NT2/D1 (cell line): ENCODE results near the gene HRH3.

Experiments
- DNase-seq: peaks from one replicate; pipeline ENCODE4 v3.0.0-alpha.2; 2011; ENCODE audit warnings: low read depth, low spot score
- H3K27me3 ChIP-seq: 2 replicates; pipeline ENCODE4 v1.6.0; 2011; ENCODE audit warnings: mild to moderate bottlenecking; ENCODE audit not compliant: insufficient read length, insufficient read depth
- H3K36me3 ChIP-seq: 2 replicates; pipeline ENCODE4 v1.6.1; 2011; ENCODE audit warnings: mild to moderate bottlenecking, low read length, mixed read lengths; ENCODE audit not compliant: insufficient read depth, insufficient read length
- H3K4me1 ChIP-seq: 2 replicates; pipeline ENCODE4 v1.5.1; 2011; ENCODE audit not compliant: insufficient read depth, insufficient read length
- H3K4me3 ChIP-seq: 2 replicates; pipeline ENCODE4 v1.5.1; 2011; ENCODE audit warnings: low read depth; ENCODE audit not compliant: insufficient read length
- H3K9ac ChIP-seq: 2 replicates; pipeline ENCODE4 v1.6.0; 2011; ENCODE audit warnings: low read depth; ENCODE audit not compliant: insufficient read length
- H3K9me3 ChIP-seq: 2 replicates; pipeline ENCODE4 v1.5.1; 2011; ENCODE audit warnings: mild to moderate bottlenecking, low read length; ENCODE audit not compliant: insufficient read depth
- SUZ12 ChIP-seq: IDR thresholded peaks from 2 replicates; pipeline ENCODE4 v1.6.1; 2011; ENCODE audit not compliant: insufficient read length, insufficient read depth; ENCODE audit errors: extremely low read depth
- YY1 ChIP-seq: IDR thresholded peaks from 2 replicates; pipeline ENCODE4 v1.6.1; 2011; ENCODE audit not compliant: insufficient read length, insufficient read depth
- ZNF274 ChIP-seq: IDR thresholded peaks from 2 replicates; pipeline ENCODE4 v1.6.1; 2011; ENCODE audit warnings: mild to moderate bottlenecking, low read depth, low read length

The HRH3 gene

DNA sequence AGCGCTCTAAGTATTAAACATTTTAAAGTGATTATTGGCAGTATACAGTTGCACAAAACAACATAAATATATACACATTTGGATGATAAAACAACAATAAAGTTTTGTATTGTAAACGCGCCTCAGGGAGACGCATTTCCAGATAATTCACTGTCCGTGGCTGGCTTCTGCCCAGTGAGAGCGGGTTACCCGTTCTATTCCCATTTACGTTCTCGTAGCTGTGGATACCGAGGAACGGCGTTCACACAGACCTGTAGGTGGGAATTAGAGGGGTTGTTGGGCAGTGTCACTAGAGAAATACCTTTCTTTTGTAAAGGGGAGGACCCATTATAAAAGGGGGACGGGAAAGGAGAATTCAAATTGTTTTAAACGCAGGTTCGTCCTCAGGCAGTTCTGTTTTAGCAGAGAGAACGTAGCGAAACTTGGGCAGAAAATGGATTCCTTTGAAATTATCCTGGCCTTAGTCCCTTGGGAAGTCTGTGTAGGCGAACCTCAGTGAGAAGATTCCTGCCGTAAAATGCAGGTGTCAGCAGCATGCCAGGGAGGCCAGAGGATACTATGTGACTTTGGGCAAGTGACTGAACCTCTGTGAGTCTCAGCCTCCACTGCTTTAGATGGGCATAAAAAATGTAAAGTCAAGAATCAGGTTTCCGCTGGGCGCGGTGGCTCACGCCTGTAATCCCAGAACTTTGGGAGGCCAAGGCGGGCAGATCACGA, 36.5 kb downstream of the HRH3 start:
- DNase-seq = no peak
- no peaks in the 10 kb centered on the region for H3K4me1 ChIP-seq
- peak overlapping the region; percentile 100 for H3K9ac ChIP-seq
- H3K4me3 ChIP-seq = peak overlapping the region; percentile 97
- no peak for TF ChIP-seq YY1
- no peak for TF ChIP-seq ZNF274
- no peak for TF ChIP-seq SUZ12
- H3K9me3 ChIP-seq = no peaks in the 10 kb centered on the region
- peaks cover 26% of the 10 kb centered on the region for H3K36me3 ChIP-seq
- no peaks in the 10 kb centered on the region for H3K27me3 ChIP-seq

DNA sequence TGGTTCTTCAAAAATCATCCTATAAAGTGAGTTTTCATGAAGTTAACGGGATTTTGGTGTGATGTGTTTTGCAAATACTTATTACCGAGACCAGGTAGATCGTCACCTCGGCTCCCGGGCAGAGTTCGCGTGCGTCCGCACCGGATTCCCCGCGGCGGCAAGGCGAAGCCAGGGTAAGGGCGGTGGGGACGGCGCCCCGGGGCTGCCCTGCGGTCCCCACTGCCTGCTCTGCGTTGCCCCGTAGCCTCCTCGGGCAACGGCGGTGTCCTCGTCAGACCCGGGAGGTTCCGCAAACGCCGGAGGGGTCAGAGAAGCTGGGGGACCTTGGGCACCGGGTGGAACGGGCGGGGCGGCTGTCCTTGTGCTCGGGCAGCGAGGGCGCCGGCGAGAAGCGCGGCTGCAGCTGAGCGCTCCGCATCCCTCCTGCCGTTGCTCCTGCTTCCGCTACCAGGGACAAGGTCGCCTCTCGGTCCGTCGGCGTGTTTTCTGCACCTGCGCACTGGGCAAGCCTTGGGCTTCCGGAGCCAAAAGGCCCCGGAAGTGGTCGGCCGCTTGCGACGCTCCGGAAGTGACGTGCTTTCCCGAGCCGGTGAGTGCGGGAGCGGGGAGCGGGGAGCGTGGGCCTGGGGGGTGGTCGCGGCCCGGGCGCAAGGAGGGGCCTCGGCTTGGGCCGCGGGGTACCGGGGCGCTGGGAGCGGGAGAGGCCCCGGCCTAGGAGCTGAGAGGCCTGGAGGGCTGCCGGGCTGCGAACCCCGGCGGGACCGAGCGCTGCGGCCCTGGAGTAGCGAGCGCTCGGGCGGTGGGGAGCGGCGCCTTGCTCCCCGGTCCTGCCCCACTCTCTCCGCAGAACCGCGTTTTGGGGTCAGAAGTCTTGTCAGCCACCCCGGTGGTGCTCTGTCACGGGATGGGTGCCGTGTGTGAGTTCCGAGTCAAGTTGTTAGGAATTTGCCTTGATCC, 37.3 kb downstream of the HRH3 start, which contains the start of gene MTG2:
TSS of gene MTG2 (plus strand) at position 560 of the 957 bp plus-strand sequence. CDS start 10,393 bp downstream, outside the sequence.
- Histone ChIP-seq H3K4me1 (no peaks in the 10 kb centered on the region), H3K9ac (peak within 1 kb of the TSS; percentile 100), H3K4me3 (peak within 1 kb of the TSS; percentile 97), H3K9me3 (no peaks in the 10 kb centered on the region), H3K27me3 (no peaks in the 10 kb centered on the region), H3K36me3 (peaks cover 30% of the 10 kb centered on the region)
- TF ChIP-seq SUZ12 (no peak), YY1 (no peak), ZNF274 (no peak)
- peak; percentile 95 for DNase-seq

DNA sequence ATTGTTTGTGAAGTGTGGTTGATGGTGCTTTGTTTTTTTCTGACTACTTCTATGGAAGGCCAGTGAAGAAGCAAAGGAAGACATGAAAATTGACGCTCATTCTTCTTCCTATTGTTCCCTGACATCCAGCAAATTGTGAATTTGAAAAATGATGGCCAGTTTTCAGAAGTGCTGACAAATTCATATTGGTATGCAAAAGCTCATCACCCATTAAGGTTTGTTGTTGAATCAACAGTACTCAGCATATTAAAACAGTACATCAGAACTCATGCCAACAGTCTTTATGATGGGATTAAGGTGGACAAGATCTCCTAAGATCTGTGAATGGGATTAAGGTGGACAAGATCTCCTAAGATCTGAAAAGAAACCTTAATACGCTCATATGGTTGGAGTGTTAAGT, 38.3 kb downstream of the HRH3 start:
- H3K27me3 ChIP-seq = no peaks in the 10 kb centered on the region
- peak overlapping the region; percentile 100 for H3K9ac ChIP-seq
- no peaks in the 10 kb centered on the region for H3K4me1 ChIP-seq
- DNase-seq = no peak
- H3K36me3 ChIP-seq = peaks cover 40% of the 10 kb centered on the region
- no peaks in the 10 kb centered on the region for H3K9me3 ChIP-seq
- peak overlapping the region; percentile 97 for H3K4me3 ChIP-seq
- TF ChIP-seq YY1 (no peak), SUZ12 (no peak), ZNF274 (no peak)

DNA sequence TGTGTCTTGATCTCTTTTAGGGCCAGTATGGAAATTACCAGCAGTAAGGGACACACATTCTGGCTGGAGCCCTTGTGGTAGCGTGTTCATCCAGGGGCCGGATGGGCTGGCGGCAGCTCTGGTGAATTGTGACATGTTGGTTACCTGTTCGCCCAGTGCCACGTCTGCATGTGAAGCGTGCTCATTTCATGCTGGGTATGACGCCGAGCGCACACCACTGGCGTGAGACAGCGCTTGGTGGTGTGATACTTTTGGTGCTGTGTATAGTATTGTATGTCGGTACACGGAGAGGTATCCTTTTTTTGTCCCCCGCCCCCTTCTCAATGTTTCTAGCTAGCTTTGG, 40.9 kb downstream of the HRH3 start:
- no peak overlapping the region for H3K9ac ChIP-seq
- peaks cover 66% of the 10 kb centered on the region for H3K36me3 ChIP-seq
- no peaks in the 10 kb centered on the region for H3K9me3 ChIP-seq
- H3K4me1 ChIP-seq = no peaks in the 10 kb centered on the region
- H3K27me3 ChIP-seq = no peaks in the 10 kb centered on the region
- H3K4me3 ChIP-seq = no peak overlapping the region
- TF ChIP-seq YY1 (no peak), ZNF274 (no peak), SUZ12 (no peak)
- no peak for DNase-seq

DNA sequence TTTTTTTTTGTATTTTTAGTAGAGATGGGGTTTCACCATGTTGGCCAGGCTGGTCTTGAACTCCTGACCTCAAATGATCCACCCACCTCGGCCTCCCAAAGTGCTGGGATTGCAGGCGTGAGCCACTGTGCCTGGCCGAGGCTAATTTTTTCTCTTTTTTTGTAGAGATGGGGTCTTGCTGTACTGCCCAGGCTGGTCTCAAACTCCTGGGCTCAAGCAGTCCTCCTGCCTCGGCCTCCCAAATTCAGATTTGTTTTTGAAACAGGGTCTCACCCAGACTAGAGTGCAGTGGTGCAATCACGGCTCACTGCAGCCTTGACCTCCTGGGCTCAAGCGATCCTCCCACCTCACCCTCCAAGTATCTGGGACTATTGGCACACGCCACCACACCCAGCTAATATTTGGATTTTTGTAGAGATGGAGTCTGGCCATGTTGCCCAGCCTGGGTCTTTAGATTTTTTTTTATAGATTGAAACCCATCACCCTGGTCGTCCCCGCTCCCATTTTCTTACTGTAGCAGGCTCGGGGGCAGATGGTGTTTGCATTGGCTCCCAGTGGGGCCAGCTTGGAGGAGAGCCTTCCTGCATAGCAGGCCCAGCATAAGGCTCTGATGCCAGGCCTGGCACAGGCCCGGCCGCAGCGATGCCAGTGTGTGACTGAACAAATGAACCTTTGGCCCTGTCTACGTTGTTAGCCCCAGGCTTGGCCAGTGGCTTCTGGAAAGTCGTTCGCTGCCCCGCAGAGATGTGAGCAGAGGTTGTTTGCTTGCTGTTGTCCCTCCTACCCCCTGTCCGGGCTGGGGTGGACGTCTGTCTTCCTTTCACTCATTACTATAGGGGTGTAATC, 41.5 kb downstream of the HRH3 start:
- Histone ChIP-seq H3K36me3 (peaks cover 72% of the 10 kb centered on the region), H3K9ac (no peak overlapping the region), H3K27me3 (no peaks in the 10 kb centered on the region), H3K9me3 (no peaks in the 10 kb centered on the region), H3K4me3 (no peak overlapping the region), H3K4me1 (no peaks in the 10 kb centered on the region)
- TF ChIP-seq YY1 (no peak), SUZ12 (no peak), ZNF274 (no peak)
- DNase-seq = no peak

DNA sequence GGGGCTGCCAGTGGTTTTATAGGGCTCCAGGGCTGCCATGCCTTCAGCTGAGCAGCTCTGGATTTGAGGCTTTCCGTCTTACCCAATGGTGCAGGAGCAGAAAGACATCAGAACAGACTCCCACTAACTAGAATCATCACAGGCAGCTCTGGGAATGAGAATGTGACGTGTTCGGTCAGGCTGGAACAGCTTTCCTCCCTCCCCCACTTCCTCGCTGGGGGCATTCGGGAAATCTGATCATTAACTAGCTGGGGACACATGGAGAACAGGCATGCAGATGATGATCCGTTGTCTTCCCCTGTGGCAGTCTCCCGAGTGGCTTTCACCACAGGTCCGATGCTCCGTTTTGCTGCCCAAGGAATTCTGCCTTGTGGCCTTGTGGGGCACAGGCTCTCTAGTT, 42.8 kb downstream of the HRH3 start:
- no peak overlapping the region for H3K9ac ChIP-seq
- no peaks in the 10 kb centered on the region for H3K4me1 ChIP-seq
- H3K4me3 ChIP-seq = no peak overlapping the region
- peaks cover 81% of the 10 kb centered on the region for H3K36me3 ChIP-seq
- no peaks in the 10 kb centered on the region for H3K27me3 ChIP-seq
- TF ChIP-seq YY1 (no peak), SUZ12 (no peak), ZNF274 (no peak)
- H3K9me3 ChIP-seq = no peaks in the 10 kb centered on the region
- DNase-seq = no peak

DNA sequence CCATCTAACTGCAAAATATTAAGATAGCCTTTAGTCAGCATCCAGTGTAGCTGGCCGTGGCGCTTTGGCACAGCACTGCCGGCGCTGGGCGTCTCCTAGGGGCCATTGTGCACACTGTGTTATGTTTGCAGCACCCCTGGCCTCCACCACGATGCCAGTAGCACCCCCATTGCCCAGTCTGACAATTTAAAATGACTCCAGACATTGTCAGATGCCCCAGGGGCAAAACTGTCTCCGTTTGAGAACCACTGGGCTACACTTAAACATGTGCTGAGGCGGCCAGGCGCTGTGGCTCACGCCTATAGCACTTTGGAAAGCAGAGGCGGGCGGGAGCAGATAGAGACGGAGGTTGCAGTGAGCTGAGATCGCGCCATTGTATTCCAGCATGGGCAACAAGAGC, 43.2 kb downstream of the HRH3 start:
- H3K9ac ChIP-seq = no peak overlapping the region
- peaks cover 85% of the 10 kb centered on the region for H3K36me3 ChIP-seq
- no peaks in the 10 kb centered on the region for H3K27me3 ChIP-seq
- TF ChIP-seq YY1 = no peak
- DNase-seq = no peak
- H3K9me3 ChIP-seq = no peaks in the 10 kb centered on the region
- H3K4me3 ChIP-seq = no peak overlapping the region
- H3K4me1 ChIP-seq = no peaks in the 10 kb centered on the region
